Neural progenitor cell (in vitro differentiated cells): ENCODE measurements around the gene EDN1.

Experiments
- EZH2phosphoT487 ChIP-seq: fragments of 200-600 bp; sonication (generic); IDR thresholded peaks from 2 replicates; pipeline ENCODE4 v1.6.1; 2017; ENCODE audit warnings: antibody characterized with exemption
- TF ChIP-seq, protein P1 (sequence below): fragments of 200-600 bp; sonication (generic); IDR thresholded peaks from 2 replicates; pipeline ENCODE4 v1.5.1; 2017; ENCODE audit warnings: antibody characterized with exemption, mild to moderate bottlenecking

DNA sequence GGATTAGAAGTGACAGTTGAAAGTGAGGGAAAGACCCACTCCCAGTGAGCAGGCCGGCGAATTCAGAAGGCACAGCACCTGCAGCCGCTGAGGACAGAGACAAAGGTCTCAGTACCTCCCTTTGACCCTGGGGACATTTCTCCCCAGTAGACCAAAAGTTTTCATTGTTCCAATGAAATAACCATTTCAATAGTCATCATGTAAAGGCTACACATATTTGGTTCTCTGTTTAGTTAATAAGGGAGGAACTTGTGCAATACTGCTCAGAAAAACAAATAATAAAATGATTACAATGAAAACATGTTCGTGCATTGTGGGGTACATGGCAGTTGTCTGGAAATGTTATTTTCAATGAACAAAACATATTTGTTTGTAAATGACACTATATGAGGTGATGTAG lies 52.5 kb downstream of the EDN1 start:
- TF ChIP-seq, protein P1, sequence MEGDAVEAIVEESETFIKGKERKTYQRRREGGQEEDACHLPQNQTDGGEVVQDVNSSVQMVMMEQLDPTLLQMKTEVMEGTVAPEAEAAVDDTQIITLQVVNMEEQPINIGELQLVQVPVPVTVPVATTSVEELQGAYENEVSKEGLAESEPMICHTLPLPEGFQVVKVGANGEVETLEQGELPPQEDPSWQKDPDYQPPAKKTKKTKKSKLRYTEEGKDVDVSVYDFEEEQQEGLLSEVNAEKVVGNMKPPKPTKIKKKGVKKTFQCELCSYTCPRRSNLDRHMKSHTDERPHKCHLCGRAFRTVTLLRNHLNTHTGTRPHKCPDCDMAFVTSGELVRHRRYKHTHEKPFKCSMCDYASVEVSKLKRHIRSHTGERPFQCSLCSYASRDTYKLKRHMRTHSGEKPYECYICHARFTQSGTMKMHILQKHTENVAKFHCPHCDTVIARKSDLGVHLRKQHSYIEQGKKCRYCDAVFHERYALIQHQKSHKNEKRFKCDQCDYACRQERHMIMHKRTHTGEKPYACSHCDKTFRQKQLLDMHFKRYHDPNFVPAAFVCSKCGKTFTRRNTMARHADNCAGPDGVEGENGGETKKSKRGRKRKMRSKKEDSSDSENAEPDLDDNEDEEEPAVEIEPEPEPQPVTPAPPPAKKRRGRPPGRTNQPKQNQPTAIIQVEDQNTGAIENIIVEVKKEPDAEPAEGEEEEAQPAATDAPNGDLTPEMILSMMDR: no peak
- TF ChIP-seq EZH2phosphoT487: no peak
